HepG2 (cell line): ENCODE data around the gene GPATCH11. TPM values are rescaled to one million over a fixed set of nuclear protein-coding genes. Genes with fewer than 3 reads are reported as not detected.
A peak's percentile ranks its signal among the peaks of the same experiment; 100 is the strongest.

ENCODE experiments used
- BRD4 ChIP-seq: sonication (generic); formaldehyde crosslinking; IDR thresholded peaks from 2 replicates; pipeline ENCODE4 v1.4.0; 2020; ENCODE audit warnings: missing genetic modification reagents
- CEBPB ChIP-seq: IDR thresholded peaks from 2 replicates; pipeline ENCODE4 v1.6.1; 2011; ENCODE audit warnings: low read depth, low read length, improper control_type of control experiment, borderline replicate concordance
- HCFC1 ChIP-seq: fragments of 150-350 bp; IDR thresholded peaks from 2 replicates; pipeline ENCODE4 v1.6.1; 2014; ENCODE audit warnings: low read depth, low read length
- NR3C1 ChIP-seq: sonication (generic); formaldehyde crosslinking; IDR thresholded peaks from 2 replicates; pipeline ENCODE4 v1.4.0; 2020; ENCODE audit warnings: missing genetic modification reagents
- PAXIP1 ChIP-seq: sonication (generic); formaldehyde crosslinking; conservative IDR thresholded peaks from 2 replicates; pipeline ENCODE4 v1.4.0; 2020; ENCODE audit warnings: mild to moderate bottlenecking, missing genetic modification reagents, moderate library complexity
- PCBP1 ChIP-seq: fragments of 200-400 bp; formaldehyde crosslinking; IDR thresholded peaks from 2 replicates; pipeline ENCODE4 v1.6.1; 2017; ENCODE audit warnings: mild to moderate bottlenecking, low read depth, low read length, borderline replicate concordance
- SOX5 ChIP-seq: IDR thresholded peaks from 2 replicates; pipeline ENCODE4 v1.6.1; 2016; ENCODE audit warnings: borderline replicate concordance
- SP140L ChIP-seq: sonication (generic); formaldehyde crosslinking; IDR thresholded peaks from 2 replicates; pipeline ENCODE4 v1.4.0; 2020; ENCODE audit warnings: missing genetic modification reagents, borderline replicate concordance
- ZIK1 ChIP-seq: sonication (generic); formaldehyde crosslinking; IDR thresholded peaks from 2 replicates; pipeline ENCODE4 v1.5.0; 2020; ENCODE audit warnings: mild to moderate bottlenecking, low read depth, missing genetic modification reagents, borderline replicate concordance
- ZNF17 ChIP-seq: sonication (generic); formaldehyde crosslinking; IDR thresholded peaks from 2 replicates; pipeline ENCODE4 v1.5.0; 2020; ENCODE audit warnings: mild to moderate bottlenecking, missing genetic modification reagents
- ZNF318 ChIP-seq: sonication (generic); formaldehyde crosslinking; IDR thresholded peaks from 2 replicates; pipeline ENCODE4 v1.4.0; 2020; ENCODE audit warnings: mild to moderate bottlenecking, missing genetic modification reagents
- ZNF629 ChIP-seq: sonication (generic); formaldehyde crosslinking; conservative IDR thresholded peaks from 2 replicates; pipeline ENCODE4 v1.5.0; 2020; ENCODE audit warnings: missing genetic modification reagents
- polyA plus RNA-seq, 8 experiments: library from polyadenylated mRNA; depleted of rRNA in 3 of 8; stranded (reverse) in 7 of 8; unstranded in 1 of 8; fragments of >200 nt; fragmentation: Illumina TruSeq in 4 of 8; extraction: Trizol in 4 of 8; gene quantifications; 2 replicates each; pipeline versions ENCODE4 v1.2.1 to v1.2.3, GENCODE V29; 2011 to 2016; ENCODE audit warnings: low read depth in 4 of 8, missing spikeins in 1 of 8, mixed read lengths in 1 of 8; ENCODE audit not compliant: insufficient read depth in 1 of 8
- total RNA-seq, 5 experiments: library from RNA; depleted of rRNA; stranded (reverse); fragments of >200 nt; fragmentation: Illumina TruSeq; extraction: Trizol; gene quantifications; 2 replicates each; pipeline ENCODE4 v1.2.3, GENCODE V29; 2016; ENCODE audit warnings: low read depth in 1 of 5
- TF ChIP-seq, protein P1 (sequence below): sonication (generic); formaldehyde crosslinking; IDR thresholded peaks from 2 replicates; pipeline ENCODE4 v1.8.0; 2022; ENCODE audit warnings: mild to moderate bottlenecking, missing genetic modification reagents, borderline replicate concordance
- TF ChIP-seq, protein P2 (sequence below): sonication (generic); formaldehyde crosslinking; IDR thresholded peaks from 2 replicates; pipeline ENCODE4 v1.4.0; 2020; ENCODE audit warnings: mild to moderate bottlenecking, missing genetic modification reagents

Gene GPATCH11
- total and polyA plus RNA-seq, 2 of the 13 experiments (the other 11 are each of a cell fraction or from before 2014, with no cell fraction given) = 3.8 to 8.7 TPM

DNA sequence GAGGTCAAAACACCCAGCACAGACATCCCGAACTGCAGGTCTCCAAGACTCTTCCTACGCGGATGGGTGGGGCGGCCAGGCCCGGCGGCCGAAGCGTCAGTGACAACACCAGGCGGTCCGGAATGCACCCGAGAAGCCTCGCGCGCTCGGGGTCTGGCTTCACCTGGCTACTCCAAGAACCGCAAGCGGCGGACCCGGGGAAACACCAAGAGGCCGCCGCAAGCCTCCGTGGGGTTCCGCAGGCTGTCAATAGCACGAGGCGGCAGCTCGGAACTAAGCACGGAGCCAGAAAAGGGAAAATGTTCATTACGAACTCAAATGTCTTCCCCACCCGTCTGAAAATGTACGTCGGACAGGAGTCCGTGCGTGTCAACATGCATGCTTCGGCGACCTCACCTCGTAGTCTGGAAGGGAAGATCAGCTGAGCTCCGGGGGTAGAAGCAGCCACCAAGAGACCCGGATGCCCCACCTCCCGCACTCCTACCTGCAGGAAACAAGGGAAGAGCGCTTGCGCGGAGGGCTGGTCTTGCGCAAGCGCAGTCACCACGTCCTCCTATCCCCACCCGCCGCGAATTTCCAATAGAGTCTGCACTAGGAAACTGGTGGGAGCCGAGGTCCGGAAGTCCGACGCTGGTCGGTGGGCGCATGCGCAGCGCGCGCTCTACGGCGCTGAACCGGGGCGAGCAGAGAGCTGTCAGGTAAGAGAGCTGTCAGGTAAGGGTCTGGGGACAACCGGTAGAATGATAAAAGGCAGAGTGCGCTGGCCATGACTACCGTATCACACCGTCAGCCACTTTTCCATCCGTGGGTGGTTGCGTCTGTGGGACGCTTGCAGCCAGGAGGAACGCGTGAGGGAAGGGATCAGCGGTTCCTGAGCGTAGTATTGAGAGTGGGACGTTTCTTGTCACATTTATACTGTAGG lies at the start of gene GPATCH11, which contains the start of gene HEATR5B (continued):
- TF ChIP-seq ZIK1 (CRISPR knock-in tag) (peak; percentile 57; the same call in 1 of the 2 replicates), HCFC1 (0 out of 2 replicates have a peak, but pooled peaks have one; percentile 6), BRD4 (CRISPR knock-in tag) (peak; percentile 75; the same call in 1 of the 2 replicates), ZNF17 (no peak), CEBPB (peak; percentile 99), ZNF629 (CRISPR knock-in tag) (0 out of 2 replicates have a peak, but pooled peaks have one; percentile 29), NR3C1 (CRISPR knock-in tag) (0 out of 2 replicates have a peak, but pooled peaks have one; percentile 50), PCBP1 (no peak), ZNF318 (CRISPR knock-in tag) (no peak; the same call in 1 of the 2 replicates), SOX5 (peak; percentile 7; the same call in 1 of the 2 replicates), PAXIP1 (peak; percentile 64), SP140L (CRISPR knock-in tag) (peak; percentile 76; the same call in 1 of the 2 replicates)
- TF ChIP-seq, protein P1, sequence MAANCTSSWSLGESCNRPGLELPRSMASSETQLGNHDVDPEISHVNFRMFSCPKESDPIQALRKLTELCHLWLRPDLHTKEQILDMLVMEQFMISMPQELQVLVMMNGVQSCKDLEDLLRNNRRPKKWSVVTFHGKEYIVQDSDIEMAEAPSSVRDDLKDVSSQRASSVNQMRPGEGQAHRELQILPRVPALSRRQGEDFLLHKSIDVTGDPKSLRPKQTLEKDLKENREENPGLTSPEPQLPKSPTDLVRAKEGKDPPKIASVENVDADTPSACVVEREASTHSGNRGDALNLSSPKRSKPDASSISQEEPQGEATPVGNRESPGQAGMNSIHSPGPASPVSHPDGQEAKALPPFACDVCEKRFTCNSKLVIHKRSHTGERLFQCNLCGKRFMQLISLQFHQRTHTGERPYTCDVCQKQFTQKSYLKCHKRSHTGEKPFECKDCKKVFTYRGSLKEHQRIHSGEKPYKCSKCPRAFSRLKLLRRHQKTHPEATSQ (CRISPR knock-in tag) = peak; percentile 58; the same call in 1 of the 2 replicates
- TF ChIP-seq, protein P2, sequence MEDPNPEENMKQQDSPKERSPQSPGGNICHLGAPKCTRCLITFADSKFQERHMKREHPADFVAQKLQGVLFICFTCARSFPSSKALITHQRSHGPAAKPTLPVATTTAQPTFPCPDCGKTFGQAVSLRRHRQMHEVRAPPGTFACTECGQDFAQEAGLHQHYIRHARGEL (CRISPR knock-in tag) = 0 out of 2 replicates have a peak, but pooled peaks have one; percentile 53
